ENCODE results near the gene TMEM170A. TPM values are rescaled to one million over a fixed set of nuclear protein-coding genes. Genes with fewer than 3 reads are reported as not detected.
"Not testable (repeated sequence)": the region's sequence is repeated elsewhere in the genome, so short reads cannot be mapped to it uniquely, and the experiment has no call there.

TMEM170A gene
- total and polyA plus RNA-seq, 10 of the 15 experiments (the other 5 are each of a cell fraction or from before 2014, with no cell fraction given) = 7.3 to 28.2 (median 20.9) TPM

GRCh38 chr16:75456486-75456885 lies 8.0 kb downstream of the TMEM170A start:
- intact Hi-C loops (cut with micrococcal nuclease; ENCODE audit: unreplicated experiment); H3K36me3 ChIP-seq (ENCODE audit: control insufficient read depth in 2 of 2, insufficient read depth in 2 of 2, low read length in 1 of 2); FAIRE-seq; H3K27ac ChIP-seq (ENCODE audit: control insufficient read depth, insufficient read depth); BruUV-seq (replicated peaks); DNase-seq (ENCODE audit: low read depth, low spot score); H3K4me2 ChIP-seq (ENCODE audit: control insufficient read depth, insufficient read depth); H2AFZ ChIP-seq (ENCODE audit: control insufficient read depth, low read depth, low read length); ATAC-seq; H4K20me1 ChIP-seq (ENCODE audit: control insufficient read depth, insufficient read depth); H3K9me3 ChIP-seq (replicated peaks; ENCODE audit: control insufficient read depth, insufficient read depth, low read length); H3K4me3 ChIP-seq; H3K27me3 ChIP-seq (replicated peaks in 1 of 2; ENCODE audit: control insufficient read depth in 2 of 2, insufficient read depth in 2 of 2, low read length in 1 of 2); RAD21 ChIA-PET (ENCODE audit: unreplicated experiment); H3K9ac ChIP-seq (ENCODE audit: control insufficient read depth, insufficient read depth, low read length); H3K4me1 ChIP-seq (ENCODE audit: control insufficient read depth, insufficient read depth, low read length): not testable (repeated sequence)
- 100% methylated on average over 4 of the region's 4 CpGs for WGBS (ENCODE audit: insufficient coverage, insufficient replicate concordance, low lambda C conversion rate, missing lambda C conversion rate)
- H3K79me2 ChIP-seq (ENCODE audit: control insufficient read depth, insufficient read depth, low read length) = peaks cover 49% of the 10 kb centered on the region
- in situ Hi-C loops (cut with MboI) = loop anchor here (5.0 to 25.0 kb wide), 2 partner anchors 51 to 1731 kb away; partner anchors contain the start of genes MON1B and SYCE1L
- ChIA-PET POLR2A (interaction anchor here (1.1 kb wide), 1 partner anchor 12 kb away, joined by 3 read pairs; no protein-coding TSS in a partner anchor), SMC1A (ENCODE audit: uncharacterized antibody, unreplicated experiment) (interaction anchor here (1.0 kb wide), 1 partner anchor 22 kb away, joined by 4 read pairs; no protein-coding TSS in a partner anchor), CTCF (interaction anchor here (0.6 to 2.4 kb wide), 6 partner anchors 7 to 97 kb away, joined by 3 to 7 read pairs (median 4); no protein-coding TSS in a partner anchor)

GRCh38 chr16:75455677-75456076 lies 8.8 kb downstream of the TMEM170A start:
- Histone ChIP-seq H3K4me2 (ENCODE audit: control insufficient read depth, insufficient read depth) (no peak overlapping the region), H3K27ac (ENCODE audit: control insufficient read depth, insufficient read depth) (no peak overlapping the region), H3K4me1 (ENCODE audit: control insufficient read depth, insufficient read depth, low read length) (no peaks in the 10 kb centered on the region), H3K9me3 (replicated peaks; ENCODE audit: control insufficient read depth, insufficient read depth, low read length) (no peaks in the 10 kb centered on the region), H2AFZ (ENCODE audit: control insufficient read depth, low read depth, low read length) (no peak overlapping the region), H3K4me3 (no peak overlapping the region), H3K27me3 (replicated peaks in 1 of 2; ENCODE audit: control insufficient read depth in 2 of 2, insufficient read depth in 2 of 2, low read length in 1 of 2) (no peaks in the 10 kb centered on the region), H3K36me3 (ENCODE audit: control insufficient read depth in 2 of 2, insufficient read depth in 2 of 2, low read length in 1 of 2) (peaks cover 0 to 1% of the 10 kb centered on the region in 2 experiments; a peak in 2 of 4 replicates), H3K9ac (ENCODE audit: control insufficient read depth, insufficient read depth, low read length) (no peak overlapping the region), H4K20me1 (ENCODE audit: control insufficient read depth, insufficient read depth) (no peaks in the 10 kb centered on the region), H3K79me2 (ENCODE audit: control insufficient read depth, insufficient read depth, low read length) (peaks cover 42% of the 10 kb centered on the region)
- no peak for FAIRE-seq
- ChIA-PET RAD21 (ENCODE audit: unreplicated experiment) (interaction anchor here (0.6 kb wide), 1 partner anchor 68 kb away, joined by 4 read pairs; no protein-coding TSS in a partner anchor), CTCF (interaction anchor here (0.6 to 1.3 kb wide), 5 partner anchors 8 to 257 kb away, joined by 3 to 6 read pairs (median 4); no protein-coding TSS in a partner anchor), SMC1A (ENCODE audit: uncharacterized antibody, unreplicated experiment) (interaction anchor here (1.0 to 1.2 kb wide), 2 partner anchors 9 to 22 kb away, joined by 3 to 4 read pairs; no protein-coding TSS in a partner anchor), POLR2A (interaction anchor here (1.1 kb wide), 1 partner anchor 11 kb away, joined by 3 read pairs; no protein-coding TSS in a partner anchor)
- BruUV-seq (replicated peaks) = no TSS peak
- 74% methylated on average over 5 of the region's 5 CpGs for WGBS (ENCODE audit: insufficient coverage, insufficient replicate concordance, low lambda C conversion rate, missing lambda C conversion rate)
- intact Hi-C loops (cut with micrococcal nuclease; ENCODE audit: unreplicated experiment) (no loop called here), in situ Hi-C loops (cut with MboI) (loop anchor here (5.0 to 25.0 kb wide), 2 partner anchors 52 to 1732 kb away; partner anchors contain the start of genes MON1B and SYCE1L)
- no peak for DNase-seq (ENCODE audit: low read depth, low spot score)
- no peak for ATAC-seq
- TF ChIP-seq MLLT1 (IDR thresholded peaks at IDR 0.05) (no peak), ZNF384 (IDR thresholded peaks at IDR 0.05; ENCODE audit: borderline replicate concordance, low read depth, low read length) (no peak), NRF1 (conservative IDR thresholded peaks at IDR 0.05; ENCODE audit: low read depth, low read length) (no peak), SMARCA5 (IDR thresholded peaks at IDR 0.05) (no peak), DPF2 (IDR thresholded peaks at IDR 0.05) (no peak), ELK1 (IDR thresholded peaks at IDR 0.05; ENCODE audit: low read depth, low read length) (no peak), HCFC1 (IDR thresholded peaks at IDR 0.05; ENCODE audit: low read length) (no peak), SREBF1 (IDR thresholded peaks at IDR 0.05; ENCODE audit: low read length) (no peak), YBX1 (IDR thresholded peaks at IDR 0.05) (no peak), TAF1 (IDR thresholded peaks at IDR 0.05; ENCODE audit: borderline replicate concordance, low read depth, low read length) (no peak), BCLAF1 (IDR thresholded peaks at IDR 0.05) (no peak), NFYB (IDR thresholded peaks at IDR 0.05; ENCODE audit: insufficient read depth, low read depth, low read length) (no peak)
